Astrocyte of the spinal cord (primary cell): ENCODE data around the gene BIRC3.

Experiments used
- DNase-seq: peaks from one replicate; pipeline ENCODE4 v3.0.0; 2011; ENCODE audit warnings: low read depth, low spot score
- H3K4me3 ChIP-seq: 2 replicates; pipeline ENCODE4 v1.5.1; 2011; ENCODE audit warnings: low read depth, mild to moderate bottlenecking, low read length, moderate library complexity
- CTCF ChIP-seq: IDR thresholded peaks from 2 replicates; pipeline ENCODE4 v1.5.1; 2012; ENCODE audit warnings: low read depth, mild to moderate bottlenecking, low read length, inconsistent platforms
- in situ Hi-C: cut with HindIII; loops from 2 replicates; pipeline ENCODE4 v1.10.0; 2017; ENCODE audit warnings: low sequenced_read_pairs

Gene BIRC3

DNA sequence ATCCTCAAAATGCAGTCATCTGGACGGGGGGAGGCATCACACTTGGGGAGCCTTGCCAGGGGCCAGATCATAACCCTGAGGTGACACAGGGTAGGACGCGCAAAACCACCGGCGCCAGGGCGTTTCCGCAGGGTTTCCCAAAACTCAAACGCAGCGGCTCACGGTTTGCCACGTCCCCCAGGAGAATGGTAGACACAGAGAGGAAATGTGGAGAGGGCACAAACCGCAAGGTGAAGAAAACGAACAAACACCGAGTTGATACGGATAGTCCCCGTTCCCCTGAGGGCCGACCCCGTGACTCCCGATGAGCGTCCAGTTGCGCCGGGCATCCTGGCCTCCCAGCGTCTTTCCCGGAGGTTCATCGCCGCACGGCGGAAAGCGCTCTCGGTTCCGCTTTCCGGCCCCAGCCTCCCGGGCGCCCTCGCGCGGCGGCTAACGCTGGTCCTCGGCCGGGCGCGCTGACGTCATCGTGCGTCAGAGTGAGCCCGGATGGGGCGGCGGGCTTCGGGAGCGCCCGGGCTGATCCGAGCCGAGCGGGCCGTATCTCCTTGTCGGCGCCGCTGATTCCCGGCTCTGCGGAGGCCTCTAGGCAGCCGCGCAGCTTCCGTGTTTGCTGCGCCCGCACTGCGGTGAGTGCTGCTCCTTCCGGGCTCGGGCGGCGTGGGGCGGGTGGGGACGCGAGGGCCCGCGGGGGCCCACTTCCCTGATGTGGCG is 29.6 kb downstream of the BIRC3 start, which contains the start of gene BIRC2:
Gene BIRC2, plus strand, starts transcription at position 467 of the 714 bp plus-strand sequence. CDS start 2,641 bp downstream, outside the sequence.
- peak; percentile 73 for TF ChIP-seq CTCF
- peak; percentile 93 for DNase-seq
- in situ Hi-C loops = no loop called here
- peak within 1 kb of the TSS; percentile 88 for H3K4me3 ChIP-seq

GRCh38 chr11:102347462-102348370 is 30.4 kb downstream of the BIRC3 start:
- DNase-seq = peak; percentile 50
- H3K4me3 ChIP-seq = peak overlapping the region; percentile 88
- no peak for TF ChIP-seq CTCF
- in situ Hi-C loops = no loop called here

- no peak overlapping the region for H3K4me3 ChIP-seq
- TF ChIP-seq CTCF = no peak
- no peak for DNase-seq
- in situ Hi-C loops = no loop called here
These were observed 39.8 kb downstream of the BIRC3 start for GRCh38 chr11:102357116-102357515.

DNA sequence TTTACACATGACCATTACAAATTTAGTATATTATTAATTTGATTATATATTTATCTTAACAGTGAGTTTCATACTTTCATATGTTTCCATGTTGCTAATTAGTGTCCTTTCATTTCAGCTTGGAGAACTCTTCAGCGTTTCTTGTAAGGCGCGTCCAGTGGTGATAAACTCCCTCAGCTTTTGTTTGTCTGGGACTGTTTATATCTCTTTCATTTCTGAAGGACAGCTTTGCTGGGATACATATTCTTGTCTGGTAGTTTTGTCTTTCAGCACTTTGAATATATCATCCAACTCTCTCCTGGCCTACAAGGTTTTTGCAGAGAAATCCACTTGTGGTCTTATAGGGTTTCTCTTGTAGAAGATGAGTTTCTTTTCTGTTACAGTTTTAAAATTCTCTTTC is 42.1 kb downstream of the BIRC3 start:
- in situ Hi-C loops = no loop called here
- TF ChIP-seq CTCF = no peak
- no peak overlapping the region for H3K4me3 ChIP-seq
- no peak for DNase-seq

DNA sequence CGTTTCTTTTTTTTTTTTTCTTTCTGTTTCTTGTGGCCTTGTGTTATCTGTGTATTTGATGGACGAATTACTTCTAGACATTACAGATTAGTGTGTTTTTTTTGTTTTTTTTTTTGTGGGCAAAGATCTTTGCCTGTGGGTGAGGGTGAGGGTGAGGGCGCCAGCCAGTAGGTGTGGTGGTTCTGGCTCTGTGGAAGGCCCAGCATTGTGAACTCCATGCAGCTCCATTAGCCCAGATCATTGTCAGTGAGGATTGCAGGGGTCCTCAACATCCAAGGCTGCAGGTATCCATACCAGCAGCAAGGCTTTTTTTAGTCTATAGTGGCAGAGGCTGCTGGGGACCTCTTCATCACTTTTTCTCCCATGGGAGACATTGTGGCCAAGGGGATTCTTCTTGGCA is 43.4 kb downstream of the BIRC3 start:
- no peak for DNase-seq
- TF ChIP-seq CTCF = no peak
- in situ Hi-C loops = no loop called here
- H3K4me3 ChIP-seq = no peak overlapping the region

GRCh38 chr11:102361086-102362031 is 44.1 kb downstream of the BIRC3 start:
- peak; percentile 26 for DNase-seq
- in situ Hi-C loops = no loop called here
- H3K4me3 ChIP-seq = no peak overlapping the region
- TF ChIP-seq CTCF = no peak
